ENCODE data around the gene TBC1D22A.

TBC1D22A gene

GRCh38 chr22:46863794-46864193 is 101.3 kb downstream of the TBC1D22A start:
- no peak for DNase-seq

- DNase-seq = no peak
These were observed 102.0 kb downstream of the TBC1D22A start for GRCh38 chr22:46864314-46865051.

GRCh38 chr22:46865052-46865434 is 102.6 kb downstream of the TBC1D22A start:
- no peak for DNase-seq

GRCh38 chr22:46865642-46866041 is 103.2 kb downstream of the TBC1D22A start:
- DNase-seq = no peak

- no peak for DNase-seq
These were observed 104.1 kb downstream of the TBC1D22A start for GRCh38 chr22:46866591-46866990.

- no peak for DNase-seq
These were observed 104.7 kb downstream of the TBC1D22A start for GRCh38 chr22:46867106-46867505.

- no peak for DNase-seq
These were observed 106.9 kb downstream of the TBC1D22A start for GRCh38 chr22:46869329-46869728.

- DNase-seq = no peak
These were observed 107.5 kb downstream of the TBC1D22A start for GRCh38 chr22:46869831-46870441.

GRCh38 chr22:46871826-46872225 is 109.4 kb downstream of the TBC1D22A start:
- no peak for DNase-seq

GRCh38 chr22:46875089-46875488 is 112.6 kb downstream of the TBC1D22A start:
- DNase-seq = no peak

- no peak for DNase-seq
These were observed 114.0 kb downstream of the TBC1D22A start for GRCh38 chr22:46876357-46876934.

- DNase-seq = no peak
These were observed 115.9 kb downstream of the TBC1D22A start for GRCh38 chr22:46878191-46878948.

- no peak for DNase-seq
These were observed 116.6 kb downstream of the TBC1D22A start for GRCh38 chr22:46879083-46879482.

- DNase-seq = no peak
These were observed 119.1 kb downstream of the TBC1D22A start for GRCh38 chr22:46881373-46882118.

GRCh38 chr22:46883092-46883910 is 120.9 kb downstream of the TBC1D22A start:
- DNase-seq = no peak

GRCh38 chr22:46884365-46884764 is 121.9 kb downstream of the TBC1D22A start:
- no peak for DNase-seq

- no peak for DNase-seq
These were observed 125.5 kb downstream of the TBC1D22A start for GRCh38 chr22:46887978-46888377.

GRCh38 chr22:46890819-46891218 is 128.4 kb downstream of the TBC1D22A start:
- DNase-seq = no peak

GRCh38 chr22:46891382-46891951 is 129.0 kb downstream of the TBC1D22A start:
- DNase-seq = no peak

- DNase-seq = no peak
These were observed 130.4 kb downstream of the TBC1D22A start for GRCh38 chr22:46892866-46893265.

GRCh38 chr22:46893281-46894020 is 131.0 kb downstream of the TBC1D22A start:
- no peak for DNase-seq
